Stimulated activated CD4-positive, alpha-beta T cell treated with anti-CD3 and anti-CD28 coated beads, Interleukin-1b, Interleukin-23, amount 100 ng/mL, for 4 hours (primary cell): ENCODE measurements around the gene SH3D19.

ENCODE experiments used
- DNase-seq, 2 donors: peaks; one replicate each; pipeline ENCODE4 v3.0.0-alpha.2; 2020; ENCODE audit warnings: low read depth in 2 of 2

The SH3D19 gene

DNA sequence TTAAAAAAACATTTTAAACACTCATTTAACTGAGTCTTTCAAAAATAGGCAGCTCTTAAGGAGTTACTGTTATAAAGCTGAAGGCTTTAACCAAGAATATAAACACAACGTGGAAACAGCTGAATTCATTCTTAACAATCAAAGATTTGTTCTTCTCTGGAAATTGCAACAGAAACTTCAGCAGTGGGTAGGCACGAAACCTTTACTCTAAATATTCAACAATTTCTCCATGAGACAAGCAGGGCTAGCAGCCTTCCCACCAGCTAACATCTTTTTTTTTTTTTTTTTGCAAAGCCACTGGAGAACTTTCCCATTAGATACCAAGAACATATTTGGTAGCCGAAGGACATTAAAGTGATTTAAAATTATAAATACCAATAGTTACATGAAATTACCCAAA lies 126.7 kb downstream of the SH3D19 start:
- DNase-seq, result no peak

DNA sequence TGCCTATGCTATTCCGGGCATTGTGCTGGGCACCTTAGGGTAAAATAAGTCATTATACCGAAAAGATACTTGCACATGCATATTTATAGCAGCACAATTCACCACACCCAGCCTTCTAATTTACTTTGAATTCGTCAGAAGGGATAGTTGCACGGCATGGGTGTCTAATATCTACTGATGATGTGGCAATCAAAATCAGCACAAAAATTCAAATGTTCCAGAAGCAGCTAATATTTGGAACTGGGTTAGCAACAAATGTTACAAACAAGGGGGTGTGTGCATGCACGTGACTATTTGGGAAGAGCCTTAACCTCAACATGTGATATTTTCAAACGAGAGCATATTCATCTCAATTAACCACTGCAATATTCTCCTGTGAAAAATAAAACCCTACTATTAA lies 128.2 kb downstream of the SH3D19 start:
- no peak for DNase-seq

DNA sequence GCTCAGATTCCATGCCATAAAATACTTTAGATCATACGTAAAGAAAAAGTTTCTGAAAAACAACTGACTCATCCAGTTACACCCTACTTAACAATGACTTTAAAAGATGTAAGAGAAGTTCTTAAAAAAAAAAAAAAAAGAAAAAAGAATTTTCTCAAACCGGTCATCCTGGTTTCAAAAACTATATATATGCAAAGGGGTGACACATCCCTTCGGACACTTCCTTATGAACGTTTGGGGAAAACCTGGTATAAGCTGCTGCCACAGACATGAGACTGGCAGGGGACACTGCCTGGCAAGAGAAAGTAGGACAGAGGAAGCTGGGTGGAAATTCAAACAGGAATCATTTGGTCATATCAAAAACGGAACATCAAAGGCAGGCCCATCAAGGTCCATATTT lies 129.6 kb downstream of the SH3D19 start:
- no peak for DNase-seq

DNA sequence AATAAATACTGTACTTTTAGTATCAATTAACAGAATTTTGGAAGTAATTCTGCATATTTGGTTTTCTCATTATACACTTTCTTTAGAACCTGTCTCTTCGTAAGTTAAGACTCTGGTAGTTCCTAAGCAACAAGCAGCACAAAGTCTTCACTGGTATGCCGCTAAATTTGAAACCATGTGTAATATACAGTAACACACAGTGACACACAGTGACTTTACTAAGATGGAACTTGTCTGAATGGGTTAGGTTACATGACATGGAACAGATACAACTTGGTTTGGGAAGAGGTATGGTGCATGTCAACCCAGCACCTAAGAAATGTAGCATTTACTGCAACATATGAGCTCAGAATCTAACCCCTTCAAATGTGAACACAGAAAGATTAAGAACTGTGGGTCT lies 132.0 kb downstream of the SH3D19 start:
- no peak for DNase-seq

DNA sequence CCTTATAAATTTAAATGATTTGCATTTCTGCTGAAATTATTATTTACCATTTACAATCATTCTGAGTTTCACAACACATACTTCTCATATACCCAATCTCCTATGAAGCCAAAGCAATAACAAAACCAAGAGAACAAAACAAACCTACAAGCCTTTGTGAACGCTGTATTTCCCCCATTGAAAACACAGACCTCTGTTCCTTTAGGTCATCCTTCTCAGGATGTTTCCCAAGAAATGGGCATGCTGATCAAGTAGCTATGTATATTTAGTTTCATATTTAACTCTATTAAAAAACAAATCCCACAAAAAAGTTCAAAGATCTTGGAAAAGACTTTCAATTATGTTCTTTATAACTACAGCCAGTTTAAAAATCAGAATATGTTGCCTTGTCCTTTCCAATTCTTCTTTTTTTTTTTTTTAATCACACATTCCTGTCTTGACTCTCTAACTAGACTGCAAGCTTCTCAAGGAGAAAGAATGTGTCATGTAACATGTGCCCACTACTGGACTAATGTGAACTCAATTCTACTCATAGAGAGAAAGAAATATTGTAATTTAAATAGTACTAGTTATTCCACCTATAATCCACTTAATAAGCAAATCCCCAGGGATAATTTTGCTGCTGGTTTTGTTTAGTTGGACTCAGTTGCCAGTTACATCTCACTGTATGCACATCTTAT lies 132.7 kb downstream of the SH3D19 start:
- DNase-seq, result no peak

DNA sequence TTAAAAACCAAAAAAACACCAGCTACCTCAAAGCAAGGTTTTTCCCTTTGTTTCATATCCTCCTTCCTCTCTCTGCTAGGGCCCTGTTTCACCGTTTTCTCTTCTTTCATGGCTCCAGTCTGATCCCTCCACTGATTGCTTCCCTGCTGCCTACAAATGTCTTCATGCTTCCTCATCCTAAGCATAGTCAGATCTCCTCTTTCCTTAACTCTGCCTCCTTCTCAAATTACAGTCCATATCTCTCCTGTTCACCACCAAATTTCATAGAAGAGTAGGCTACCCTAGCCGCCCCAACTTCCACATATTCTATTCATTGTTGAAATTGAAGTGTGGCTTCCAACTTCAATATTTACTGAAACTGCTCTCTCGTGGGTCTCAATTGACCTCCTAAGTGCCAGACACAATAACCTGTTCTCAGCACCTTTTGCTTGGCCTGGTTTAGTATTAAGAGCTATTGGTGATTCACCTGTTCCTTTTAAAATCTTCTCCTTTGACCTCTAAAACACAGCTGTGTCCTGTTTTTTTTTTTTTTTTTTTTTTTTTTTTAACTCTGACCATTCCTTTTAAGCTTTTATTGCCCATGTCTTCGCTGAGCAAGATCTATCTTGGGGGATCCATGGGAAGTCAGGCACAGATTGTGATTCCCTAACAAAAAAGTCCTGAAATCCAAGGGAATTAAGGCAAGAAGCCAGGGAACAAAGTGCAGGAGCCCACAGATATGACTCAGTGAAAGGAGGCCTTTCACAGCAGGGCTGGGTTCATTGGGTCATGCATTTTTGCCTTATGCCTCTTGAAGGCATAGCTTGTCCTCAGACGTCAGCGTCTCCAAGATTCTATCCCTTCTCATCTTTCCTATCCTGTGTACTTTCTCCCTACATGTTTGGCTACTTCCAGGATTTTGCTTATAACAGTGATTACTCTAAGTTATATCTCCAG lies 140.6 kb downstream of the SH3D19 start:
- no peak for DNase-seq

DNA sequence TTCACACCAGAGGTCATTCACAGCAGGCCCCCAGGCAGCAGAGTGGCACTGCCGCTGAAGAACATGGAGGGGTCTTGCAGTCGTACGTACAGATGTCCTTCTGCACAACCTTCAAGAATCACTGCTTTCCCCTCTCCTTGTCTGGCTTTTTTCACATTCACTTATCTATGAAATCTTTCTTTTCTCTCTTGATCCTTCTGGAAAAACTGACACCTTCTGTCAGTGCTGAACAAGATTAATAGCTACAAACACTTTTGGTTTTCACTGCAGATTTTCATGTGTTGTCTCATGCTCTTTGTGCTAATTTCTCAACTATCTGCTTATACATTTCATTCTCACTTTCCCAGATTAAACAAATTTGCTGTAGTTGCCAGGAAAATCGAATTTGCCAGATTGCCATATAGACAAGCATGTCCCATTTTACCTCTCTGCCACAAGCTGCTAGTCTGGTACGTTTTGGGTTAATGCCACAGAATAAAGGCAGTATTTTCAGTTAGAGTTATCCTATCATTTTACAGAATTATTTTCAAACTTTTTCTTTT lies 142.9 kb downstream of the SH3D19 start:
- DNase-seq, result no peak

DNA sequence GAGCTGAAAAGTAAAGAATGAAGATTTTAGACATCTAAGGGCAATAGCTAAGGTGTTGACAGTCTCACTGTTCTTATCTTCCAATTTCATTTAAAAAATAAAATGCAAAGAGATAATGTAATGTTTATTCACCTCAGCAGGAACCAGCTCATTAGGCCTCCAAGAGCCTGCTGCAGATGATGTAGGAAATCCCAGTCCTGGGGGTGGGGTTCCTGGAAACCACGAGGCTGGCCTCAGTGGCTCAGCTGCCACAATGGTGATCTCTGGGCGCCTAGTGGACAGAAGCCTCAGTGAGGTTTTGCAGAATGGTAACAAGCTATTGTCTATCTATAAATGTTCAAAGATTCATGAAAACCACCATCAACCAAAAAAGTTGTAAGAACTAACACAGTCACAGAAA lies 148.7 kb downstream of the SH3D19 start:
- DNase-seq, result no peak

DNA sequence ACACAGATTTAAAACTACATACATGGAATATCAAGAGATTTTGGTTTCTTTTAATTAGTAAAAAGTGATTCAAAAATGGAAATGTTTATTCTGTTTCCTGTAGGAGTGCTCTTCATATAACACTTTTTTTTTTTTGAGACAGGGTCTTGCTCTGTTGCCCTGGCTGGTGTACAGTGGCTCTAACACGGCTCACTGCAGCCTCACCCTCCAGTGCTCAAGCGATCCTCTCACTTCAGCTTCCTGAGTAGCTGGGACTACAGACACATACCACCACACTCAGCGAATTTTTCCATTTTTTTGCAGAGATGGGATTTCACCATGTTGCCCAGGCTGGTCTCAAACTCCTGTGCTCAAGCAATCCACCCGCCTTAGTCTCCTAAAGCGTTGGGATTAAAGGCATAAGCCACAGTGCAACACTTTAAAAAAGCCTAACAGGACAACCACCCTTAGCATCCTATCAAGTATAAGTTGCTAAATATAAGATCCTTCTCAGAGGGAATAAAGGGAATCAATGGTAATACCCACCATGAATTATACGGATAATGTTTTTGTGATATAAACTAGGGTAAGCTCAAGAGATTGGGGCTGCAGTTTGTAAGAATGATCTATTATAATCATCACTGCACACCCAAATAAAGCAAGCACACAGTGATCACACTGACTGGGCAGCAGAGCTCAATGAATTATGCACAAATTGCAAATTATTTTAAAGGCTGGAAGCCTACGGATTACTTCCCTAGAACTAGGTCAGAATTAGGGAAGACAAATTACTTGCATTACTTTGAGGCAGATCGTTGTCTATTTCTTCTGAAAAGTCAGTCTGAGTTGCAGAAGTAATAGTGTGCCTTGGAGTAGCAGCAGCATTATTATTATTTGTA lies 149.4 kb downstream of the SH3D19 start:
- DNase-seq, result no peak

DNA sequence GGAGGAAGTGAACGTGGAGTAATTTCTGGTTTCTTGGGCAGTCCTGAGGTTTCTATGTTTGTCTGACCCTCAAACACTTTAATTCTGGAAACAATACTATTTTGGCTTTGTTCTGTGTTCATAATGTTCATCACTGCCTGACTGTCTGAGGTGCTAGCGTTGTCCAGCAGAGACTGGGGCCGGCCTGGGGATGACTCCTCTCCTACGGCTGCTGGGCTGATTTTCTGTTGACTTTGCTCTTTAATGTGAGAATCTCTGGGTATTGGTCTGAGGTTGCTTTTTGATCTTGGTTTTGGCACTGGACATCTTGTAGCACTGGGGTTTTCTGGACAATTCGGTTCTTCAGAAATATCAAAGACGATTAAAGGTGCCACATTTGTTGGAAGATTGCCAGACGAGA lies 150.2 kb downstream of the SH3D19 start:
- no peak for DNase-seq

DNA sequence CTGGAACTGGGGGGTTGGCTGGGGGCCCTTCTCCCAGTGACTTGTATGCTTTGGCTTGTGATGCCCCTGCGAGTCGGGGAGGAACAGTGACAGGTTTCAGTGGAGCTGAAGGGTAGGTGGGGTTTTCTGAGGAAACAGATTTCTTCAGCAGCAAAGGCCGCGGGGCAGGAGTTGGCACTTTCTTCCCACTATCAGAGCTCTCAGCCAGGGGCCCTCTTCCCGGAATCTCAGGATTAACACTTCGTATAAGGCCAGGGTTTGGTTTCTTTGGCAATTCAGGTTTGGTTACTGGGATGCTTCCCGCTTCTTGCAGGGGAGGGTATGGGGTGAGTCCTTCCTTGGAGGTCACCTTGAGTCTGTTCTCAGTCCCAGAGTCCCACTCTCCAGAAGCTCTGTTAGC lies 150.6 kb downstream of the SH3D19 start:
- no peak for DNase-seq

DNA sequence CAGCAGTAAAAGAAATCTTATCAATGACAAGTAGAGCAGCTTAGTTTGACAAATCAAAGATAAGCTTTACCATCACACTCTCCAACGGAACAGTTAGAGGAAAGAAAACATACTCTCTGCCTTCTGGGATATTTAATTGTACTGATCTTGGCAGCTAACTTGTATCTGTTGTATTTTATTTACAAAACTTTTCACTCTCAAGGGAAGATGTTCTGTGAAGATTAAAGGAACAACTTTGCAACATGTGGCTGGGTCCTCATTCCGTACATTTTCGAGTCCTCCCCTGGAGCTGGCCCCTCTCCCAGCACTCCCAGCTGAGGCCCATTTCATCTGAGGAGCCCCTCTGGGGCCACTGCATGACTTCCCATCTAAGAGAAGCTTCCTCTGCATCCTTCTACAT lies 151.5 kb downstream of the SH3D19 start:
- DNase-seq, result no peak

DNA sequence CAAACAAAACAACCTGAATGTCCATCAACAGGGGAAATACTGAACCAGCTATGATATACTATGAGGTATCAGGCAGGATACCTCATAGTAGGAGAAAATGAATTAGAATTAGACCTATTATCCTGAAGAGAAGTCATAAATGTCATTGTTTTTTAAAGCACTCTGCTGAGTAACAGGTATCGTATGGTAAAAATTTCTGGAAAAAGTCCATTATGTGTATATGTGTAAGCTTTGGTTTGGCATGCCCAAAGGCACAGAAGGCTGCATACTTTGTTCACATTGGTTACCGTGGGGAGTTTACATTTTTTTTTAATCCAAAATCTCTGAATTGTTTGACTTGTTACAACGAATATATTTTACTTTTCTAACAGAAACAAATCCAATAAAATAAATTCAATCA lies 155.5 kb downstream of the SH3D19 start:
- no peak for DNase-seq

DNA sequence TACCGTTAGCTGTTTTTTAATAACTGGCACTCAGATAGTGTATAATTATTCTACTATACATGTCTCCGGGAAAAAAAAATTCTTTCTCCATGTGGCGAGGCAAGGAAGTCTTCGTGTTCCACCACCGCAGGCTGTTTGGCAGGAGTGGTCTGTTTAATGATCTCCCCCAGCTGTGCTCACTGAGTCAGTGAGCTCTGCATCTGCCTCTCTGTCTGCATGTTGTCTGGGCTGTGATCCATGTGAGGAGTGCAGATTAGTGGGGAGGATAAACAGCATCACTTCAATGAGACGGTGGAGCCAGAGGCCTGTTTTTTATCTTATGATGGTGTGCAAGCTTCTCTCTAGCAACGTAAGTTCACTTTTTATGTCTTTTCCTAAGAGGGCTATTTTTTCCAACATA lies 156.2 kb downstream of the SH3D19 start:
- no peak for DNase-seq

DNA sequence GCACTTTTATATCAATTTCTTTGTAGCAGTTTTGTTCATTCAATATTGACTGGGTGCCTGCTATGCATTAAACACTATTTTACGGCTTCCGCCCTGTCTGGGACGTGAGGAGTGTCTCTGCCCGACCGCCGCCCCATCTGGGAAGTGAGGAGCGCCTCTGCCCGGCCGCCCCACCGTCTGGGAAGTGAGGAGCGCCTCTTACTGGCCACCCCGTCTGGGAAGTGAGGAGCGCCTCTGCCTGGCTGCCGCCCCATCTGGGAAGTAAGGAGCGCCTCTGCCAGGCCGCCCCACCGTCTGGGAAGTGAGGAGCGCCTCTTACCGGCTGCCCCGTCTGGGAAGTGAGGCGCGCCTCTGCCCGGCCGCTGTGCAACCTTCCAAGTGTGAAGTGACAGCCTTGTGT lies 157.8 kb downstream of the SH3D19 start:
- no peak for DNase-seq

DNA sequence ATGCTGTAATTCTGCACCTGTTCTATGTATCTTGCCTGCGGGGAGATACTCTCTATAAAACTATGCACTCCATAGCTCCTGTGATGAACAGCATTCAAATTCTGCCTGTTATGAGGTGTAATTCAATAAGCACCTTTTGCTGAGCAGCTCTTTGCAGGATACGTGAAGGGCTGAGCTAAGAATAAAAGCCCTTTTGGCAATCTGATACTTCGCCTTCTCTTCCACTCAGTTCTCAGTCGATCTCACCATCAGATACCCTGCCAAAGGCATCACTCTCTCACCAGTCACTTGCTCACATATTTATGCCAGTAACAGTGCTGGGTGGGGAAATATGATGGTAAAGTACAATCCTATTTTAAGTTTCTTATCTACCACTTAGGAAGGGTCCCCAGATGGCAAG lies 158.8 kb downstream of the SH3D19 start:
- no peak for DNase-seq

DNA sequence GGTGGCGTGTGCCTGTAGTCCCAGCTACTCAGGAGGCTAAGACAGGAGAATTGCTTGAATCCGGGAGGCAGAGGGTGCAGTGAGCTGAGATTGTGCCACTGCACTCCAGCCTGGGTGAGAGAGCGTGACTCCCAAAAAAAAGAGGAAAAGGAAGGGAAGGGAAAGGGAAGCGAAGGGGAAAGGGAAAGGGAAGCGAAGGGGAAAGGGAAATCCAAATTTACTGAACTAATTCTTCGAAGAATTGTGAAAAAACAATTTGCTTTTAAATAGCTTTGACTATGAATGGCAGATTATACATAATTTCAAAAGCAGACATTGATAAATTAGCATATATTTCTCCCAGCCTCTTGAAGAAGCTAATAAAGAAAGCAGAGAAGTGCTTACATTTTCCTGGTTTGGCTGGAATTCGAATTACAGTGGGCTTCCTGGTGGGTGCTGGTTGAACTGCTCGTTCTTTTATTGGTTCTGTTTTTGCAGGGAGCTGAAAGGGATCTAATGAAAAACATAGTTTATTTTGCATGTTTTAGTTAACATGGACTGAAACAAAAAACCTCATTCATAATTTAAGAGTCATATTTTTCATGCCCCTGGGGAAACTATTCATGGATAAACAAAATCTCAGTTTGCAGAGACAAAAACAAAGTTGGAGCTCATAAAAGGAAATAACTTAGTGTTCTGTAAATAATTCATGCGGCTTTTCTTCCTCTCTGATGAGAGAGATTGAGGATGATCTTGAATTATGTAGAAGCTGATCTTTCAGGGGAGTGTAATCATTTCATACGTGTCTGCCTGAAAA lies 160.0 kb downstream of the SH3D19 start:
- no peak for DNase-seq

DNA sequence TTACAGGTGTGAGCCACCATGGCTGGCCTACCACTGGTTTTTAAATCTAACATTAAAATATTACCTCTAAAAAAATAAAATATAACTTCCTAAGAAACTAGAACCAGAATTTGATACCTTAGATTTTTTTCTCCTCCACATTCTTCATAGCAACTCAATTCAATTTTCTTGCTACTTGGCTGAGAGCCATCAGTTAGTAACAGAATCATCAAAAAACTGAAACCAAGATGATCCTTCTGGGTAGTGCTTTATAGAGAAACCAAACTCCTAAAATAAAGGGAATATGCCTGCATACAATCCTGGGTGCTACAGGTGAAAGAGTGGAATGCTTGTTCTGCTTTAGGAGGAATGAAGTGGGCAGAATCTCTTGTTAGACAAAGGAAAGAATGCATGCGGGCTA lies 161.6 kb downstream of the SH3D19 start:
- no peak for DNase-seq

DNA sequence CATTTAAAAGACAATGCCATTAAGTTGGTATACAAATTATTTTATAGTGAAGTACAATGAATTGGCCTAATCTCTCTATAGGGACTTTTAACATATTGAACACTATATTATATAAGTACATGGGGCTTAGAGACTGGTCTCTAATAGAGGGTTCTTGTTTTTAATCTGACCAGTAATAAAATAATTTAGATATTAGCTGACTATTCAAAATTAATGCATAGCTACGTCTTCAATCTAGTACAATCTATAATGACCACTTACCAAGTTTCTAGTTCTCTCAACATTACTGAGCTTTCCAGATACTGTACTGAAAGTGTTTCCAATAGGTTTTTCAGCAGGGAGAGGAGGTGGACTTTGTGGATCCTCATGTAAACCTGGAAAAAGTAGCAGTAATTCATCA lies 166.4 kb downstream of the SH3D19 start:
- no peak for DNase-seq

DNA sequence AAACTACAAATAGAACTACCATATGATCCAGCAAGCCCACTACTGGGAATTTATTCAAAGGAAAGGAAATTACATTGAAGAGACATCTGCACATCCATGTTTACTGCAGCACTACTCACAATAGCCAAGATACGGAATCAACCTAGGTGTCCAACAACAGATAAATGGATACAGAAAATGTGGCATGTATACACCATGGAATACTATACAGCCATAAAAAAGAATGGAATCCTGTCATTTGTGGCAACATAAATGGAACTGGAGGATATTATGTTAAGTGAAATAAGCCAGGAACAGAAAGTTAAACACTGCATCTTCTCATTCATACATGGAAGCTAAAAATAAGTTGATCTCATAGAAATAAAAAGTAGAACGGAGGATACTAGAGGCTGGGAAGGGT lies 167.9 kb downstream of the SH3D19 start:
- DNase-seq, result no peak

DNA sequence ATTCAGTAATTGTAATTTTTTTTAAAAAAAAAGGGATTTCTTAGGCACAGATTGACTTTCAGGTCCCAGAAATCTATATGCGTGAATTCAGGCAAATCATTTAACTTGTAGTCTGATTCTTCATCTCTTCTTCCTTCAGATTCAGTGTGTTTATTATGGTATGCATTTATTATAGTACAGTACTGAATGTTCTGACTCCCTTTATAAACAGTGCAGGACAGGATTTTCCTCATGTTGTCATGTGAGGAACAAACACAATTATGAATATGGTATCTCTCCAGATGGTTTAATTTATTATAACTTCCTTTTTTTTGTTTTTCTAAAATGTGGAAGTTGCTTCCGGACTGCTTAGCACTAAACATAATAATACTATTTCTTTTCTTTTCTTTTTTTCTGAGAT lies 171.8 kb downstream of the SH3D19 start:
- DNase-seq, result no peak
